SU-DHL-6 (cell line): ENCODE data around the gene ARMC9.

Experiments
- H2AFZ ChIP-seq: fragments of 200-600 bp; sonication (generic); 2 replicates; pipeline ENCODE4 v1.6.1; 2014; ENCODE audit warnings: low read depth, mild to moderate bottlenecking, moderate library complexity, mixed read lengths, antibody characterized with exemption, low read length; ENCODE audit not compliant: severe bottlenecking
- H3F3A ChIP-seq: fragments of 200-600 bp; shearing (Covaris generic); 2 replicates; pipeline ENCODE4 v1.6.0; 2016; ENCODE audit warnings: antibody characterized with exemption, mild to moderate bottlenecking; ENCODE audit not compliant: insufficient read depth
- H3K27ac ChIP-seq: fragments of 200-600 bp; sonication (generic); 2 replicates; pipeline ENCODE4 v1.5.1; 2016; ENCODE audit warnings: low read depth, mild to moderate bottlenecking, low read length, moderate library complexity, mixed read lengths
- H3K27me3 ChIP-seq: fragments of 200-600 bp; sonication (generic), shearing (Covaris generic); 2 replicates; pipeline ENCODE4 v1.6.0; 2014; ENCODE audit warnings: mild to moderate bottlenecking, low read length
- H3K36me3 ChIP-seq: fragments of 200-600 bp; sonication (generic); 2 replicates; pipeline ENCODE4 v1.6.1; 2014; ENCODE audit warnings: mild to moderate bottlenecking, low read length, mixed read lengths
- H3K4me2 ChIP-seq: fragments of 300-600, 200-600 bp; shearing (Covaris generic), sonication (generic); 2 replicates; pipeline ENCODE4 v1.6.0; 2014; ENCODE audit warnings: low read length, low read depth, mild to moderate bottlenecking; ENCODE audit not compliant: poor library complexity, severe bottlenecking
- H3K4me3 ChIP-seq: fragments of 200-600 bp; sonication (generic); 2 replicates; pipeline ENCODE4 v1.5.1; 2014; ENCODE audit warnings: antibody characterized with exemption, low read length, mild to moderate bottlenecking, mixed read lengths; ENCODE audit not compliant: insufficient read depth, poor library complexity, severe bottlenecking
- H3K79me2 ChIP-seq: fragments of 200-600 bp; sonication (generic); 2 replicates; pipeline ENCODE4 v1.6.1; 2014; ENCODE audit warnings: mild to moderate bottlenecking, low read length, moderate library complexity; ENCODE audit not compliant: insufficient read depth
- H3K9ac ChIP-seq: fragments of 200-600 bp; sonication (generic); 2 replicates; pipeline ENCODE4 v1.7.0; 2014; ENCODE audit warnings: mild to moderate bottlenecking, low read length
- H3K9me2 ChIP-seq: fragments of 200-600 bp; sonication (generic); replicated peaks from 2 replicates; pipeline ENCODE4 v1.6.1; 2014; ENCODE audit warnings: low read length; ENCODE audit not compliant: insufficient read depth
- H3K9me3 ChIP-seq: fragments of 200-600 bp; sonication (generic); 2 replicates; pipeline ENCODE4 v1.6.1; 2014; ENCODE audit warnings: low read length, mixed read lengths; ENCODE audit not compliant: insufficient read depth
- H4K20me1 ChIP-seq: fragments of 200-600 bp; sonication (generic); 2 replicates; pipeline ENCODE4 v1.6.1; 2014; ENCODE audit warnings: low read depth, mild to moderate bottlenecking, antibody characterized with exemption, low read length, moderate library complexity, mixed read lengths
- EZH2phosphoT487 ChIP-seq: fragments of 200-600 bp; sonication (generic), shearing (Covaris generic); conservative IDR thresholded peaks from 2 replicates; pipeline ENCODE4 v1.6.1; 2018; ENCODE audit warnings: mild to moderate bottlenecking, antibody characterized with exemption, low read length, moderate library complexity, mixed read lengths
- TF ChIP-seq, protein P1 (sequence below): fragments of 200-600 bp; sonication (generic); IDR thresholded peaks from one replicate; pipeline ENCODE4 v1.5.1; 2017; ENCODE audit warnings: antibody characterized with exemption, mild to moderate bottlenecking, low read length, moderate library complexity; ENCODE audit not compliant: insufficient read depth, poor library complexity, severe bottlenecking

ARMC9 gene

DNA sequence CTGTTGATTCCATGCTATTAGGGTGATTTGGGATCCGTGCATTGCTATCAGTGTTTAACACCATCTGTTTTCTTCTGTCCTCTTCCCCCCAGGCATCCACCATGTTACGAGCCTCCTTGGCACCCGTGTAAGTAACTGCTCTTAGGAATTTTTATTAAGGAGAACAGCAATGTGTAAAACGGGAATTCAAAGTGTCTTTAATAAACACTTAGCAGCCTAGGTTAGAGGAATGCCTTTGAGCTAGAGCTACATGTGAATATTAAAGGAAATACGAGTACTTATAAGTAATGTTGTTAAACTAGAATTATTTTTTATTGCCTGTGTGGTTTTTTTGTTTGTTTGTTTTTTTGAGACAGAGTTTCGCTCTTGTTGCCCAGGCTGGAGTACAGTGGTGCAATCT is 58.1 kb downstream of the ARMC9 start:
- Histone ChIP-seq H3K9me2 (no peaks in the 10 kb centered on the region), H4K20me1 (no peaks in the 10 kb centered on the region), H3K9ac (no peak overlapping the region), H3K27ac (no peak overlapping the region), H3F3A (0 out of 2 replicates have a peak, but pooled peaks cover 4% of the 10 kb centered on the region), H3K36me3 (no peaks in the 10 kb centered on the region), H3K79me2 (no peaks in the 10 kb centered on the region), H2AFZ (no peak overlapping the region), H3K9me3 (no peaks in the 10 kb centered on the region), H3K4me3 (no peak overlapping the region), H3K4me2 (no peak overlapping the region), H3K27me3 (no peaks in the 10 kb centered on the region)
- TF ChIP-seq, protein P1, sequence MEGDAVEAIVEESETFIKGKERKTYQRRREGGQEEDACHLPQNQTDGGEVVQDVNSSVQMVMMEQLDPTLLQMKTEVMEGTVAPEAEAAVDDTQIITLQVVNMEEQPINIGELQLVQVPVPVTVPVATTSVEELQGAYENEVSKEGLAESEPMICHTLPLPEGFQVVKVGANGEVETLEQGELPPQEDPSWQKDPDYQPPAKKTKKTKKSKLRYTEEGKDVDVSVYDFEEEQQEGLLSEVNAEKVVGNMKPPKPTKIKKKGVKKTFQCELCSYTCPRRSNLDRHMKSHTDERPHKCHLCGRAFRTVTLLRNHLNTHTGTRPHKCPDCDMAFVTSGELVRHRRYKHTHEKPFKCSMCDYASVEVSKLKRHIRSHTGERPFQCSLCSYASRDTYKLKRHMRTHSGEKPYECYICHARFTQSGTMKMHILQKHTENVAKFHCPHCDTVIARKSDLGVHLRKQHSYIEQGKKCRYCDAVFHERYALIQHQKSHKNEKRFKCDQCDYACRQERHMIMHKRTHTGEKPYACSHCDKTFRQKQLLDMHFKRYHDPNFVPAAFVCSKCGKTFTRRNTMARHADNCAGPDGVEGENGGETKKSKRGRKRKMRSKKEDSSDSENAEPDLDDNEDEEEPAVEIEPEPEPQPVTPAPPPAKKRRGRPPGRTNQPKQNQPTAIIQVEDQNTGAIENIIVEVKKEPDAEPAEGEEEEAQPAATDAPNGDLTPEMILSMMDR: no peak

DNA sequence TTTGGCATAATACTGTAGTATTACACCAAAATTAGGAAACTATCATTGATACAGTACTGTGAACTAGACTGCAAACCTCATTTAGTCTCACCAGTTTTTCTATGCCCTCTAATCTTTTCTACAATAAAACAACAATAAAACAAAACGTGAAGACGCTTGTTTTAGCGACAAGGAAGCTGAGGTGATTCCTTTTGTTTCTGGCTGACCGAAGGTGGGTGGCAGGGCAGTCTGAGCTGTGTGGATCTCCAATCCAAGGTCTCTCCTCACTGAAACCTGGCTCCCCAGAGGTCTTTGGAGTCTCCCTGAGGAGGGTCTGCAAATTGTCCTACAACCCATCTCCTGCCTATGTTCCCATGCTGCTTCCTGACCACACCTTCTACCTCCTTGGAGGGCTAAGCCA is 59.3 kb downstream of the ARMC9 start:
- Histone ChIP-seq H4K20me1 (no peaks in the 10 kb centered on the region), H3K4me2 (no peak overlapping the region)
- TF ChIP-seq, protein P1: no peak
- no peak for TF ChIP-seq EZH2phosphoT487

DNA sequence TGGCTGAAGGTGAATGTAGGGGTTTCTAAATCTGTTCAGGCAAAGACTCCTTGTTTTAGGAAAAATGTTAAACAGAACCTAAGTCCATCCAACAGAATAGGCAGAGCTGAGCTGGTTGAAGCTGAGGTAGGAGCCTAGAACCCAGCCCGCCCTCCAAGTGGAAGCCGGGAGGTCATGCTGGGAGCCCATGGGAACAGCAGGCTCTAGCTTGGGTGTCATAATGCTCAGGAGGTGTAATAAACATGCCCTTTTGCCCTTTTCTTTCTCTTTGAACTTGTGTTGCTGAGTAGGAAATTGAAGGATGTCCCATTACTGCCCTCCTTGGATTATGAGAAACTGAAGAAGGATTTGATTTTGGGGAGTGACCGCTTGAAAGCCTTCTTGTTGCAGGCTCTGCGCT is 60.3 kb downstream of the ARMC9 start:
- H3F3A ChIP-seq: 0 out of 2 replicates have a peak, but pooled peaks cover 4% of the 10 kb centered on the region
- no peaks in the 10 kb centered on the region for H3K9me2 ChIP-seq
- no peaks in the 10 kb centered on the region for H3K79me2 ChIP-seq
- H3K9me3 ChIP-seq: no peaks in the 10 kb centered on the region
- no peaks in the 10 kb centered on the region for H4K20me1 ChIP-seq
- no peaks in the 10 kb centered on the region for H3K27me3 ChIP-seq
- H3K36me3 ChIP-seq: no peaks in the 10 kb centered on the region
- H3K4me3 ChIP-seq: no peak overlapping the region
- no peak overlapping the region for H3K4me2 ChIP-seq
- no peak overlapping the region for H3K27ac ChIP-seq
- H3K9ac ChIP-seq: no peak overlapping the region
- H2AFZ ChIP-seq: no peak overlapping the region
- TF ChIP-seq EZH2phosphoT487: no peak
- TF ChIP-seq, protein P1: no peak

More for the DNA sequence above, 59.3 kb downstream of the ARMC9 start:
- H3K4me3 ChIP-seq: no peak overlapping the region
- H3K27me3 ChIP-seq: no peaks in the 10 kb centered on the region
- H3K9me3 ChIP-seq: no peaks in the 10 kb centered on the region
- H3F3A ChIP-seq: 0 out of 2 replicates have a peak, but pooled peaks cover 4% of the 10 kb centered on the region
- no peak overlapping the region for H2AFZ ChIP-seq
- H3K27ac ChIP-seq: no peak overlapping the region
- no peaks in the 10 kb centered on the region for H3K79me2 ChIP-seq
- no peak overlapping the region for H3K9ac ChIP-seq
- H3K36me3 ChIP-seq: no peaks in the 10 kb centered on the region
- no peaks in the 10 kb centered on the region for H3K9me2 ChIP-seq
